Liver (tissue), 9 donors: Measurements from ENCODE around the gene CYP26C1. TPM values are rescaled to one million over a fixed set of nuclear protein-coding genes. Genes with fewer than 3 reads are reported as not detected.
"Not testable (repeated sequence)": the region's sequence is repeated elsewhere in the genome, so short reads cannot be mapped to it uniquely, and the experiment has no call there.

ENCODE experiments used
- DNase-seq: peaks from one replicate; pipeline ENCODE4 v3.0.0-alpha.2; 2017; ENCODE audit warnings: low spot score
- H3K27ac ChIP-seq, 2 donors: one replicate each; pipeline ENCODE4 v1.7.0; 2013; ENCODE audit warnings: inconsistent platforms in 2 of 2, low read length in 2 of 2, control low read depth in 1 of 2, low read depth in 1 of 2, mild to moderate bottlenecking in 1 of 2
- H3K27me3 ChIP-seq, 4 donors: one replicate each; pipeline versions ENCODE4 v1.6.1 to v1.7.0; 2013; ENCODE audit warnings: low read length in 3 of 4, inconsistent platforms in 1 of 4, mild to moderate bottlenecking in 1 of 4, moderate library complexity in 1 of 4; ENCODE audit not compliant: control insufficient read depth in 4 of 4, insufficient read depth in 4 of 4
- H3K36me3 ChIP-seq, 4 donors: one replicate each; pipeline versions ENCODE4 v1.6.1 to v1.7.0; 2013; ENCODE audit warnings: low read length in 3 of 4, mild to moderate bottlenecking in 3 of 4, low read depth in 1 of 4, moderate library complexity in 1 of 4; ENCODE audit not compliant: control insufficient read depth in 4 of 4, insufficient read depth in 3 of 4
- H3K4me1 ChIP-seq, 4 donors: one replicate each; pipeline versions ENCODE4 v1.6.1 to v1.7.0; 2013; ENCODE audit warnings: low read length in 3 of 4, mild to moderate bottlenecking in 3 of 4, moderate library complexity in 1 of 4; ENCODE audit not compliant: control insufficient read depth in 4 of 4, insufficient read depth in 4 of 4
- H3K4me3 ChIP-seq, 3 donors: one replicate each; pipeline versions ENCODE4 v1.6.1 to v1.7.0; 2013; ENCODE audit warnings: low read length in 3 of 3, control low read depth in 1 of 3, low read depth in 1 of 3, mild to moderate bottlenecking in 1 of 3
- H3K9ac ChIP-seq, 2 donors: one replicate each; pipeline ENCODE4 v1.7.0; 2013; ENCODE audit warnings: low read length in 2 of 2, mild to moderate bottlenecking in 2 of 2, moderate library complexity in 2 of 2, control low read depth in 1 of 2, low read depth in 1 of 2
- H3K9me3 ChIP-seq, 4 donors: one replicate each; pipeline versions ENCODE4 v1.6.1 to v1.7.0; 2013; ENCODE audit warnings: low read length in 3 of 4; ENCODE audit not compliant: control insufficient read depth in 4 of 4
- ATF3 ChIP-seq: IDR thresholded peaks from 2 replicates; pipeline ENCODE4 v1.6.1; 2016; ENCODE audit warnings: antibody characterized with exemption
- CTCF ChIP-seq: fragments of 150-350 bp; IDR thresholded peaks from 2 replicates; pipeline ENCODE4 v1.5.1; 2017; ENCODE audit warnings: improper control_type of control experiment, low read depth, low read length; ENCODE audit not compliant: missing input control
- EGR1 ChIP-seq, 2 donors: IDR thresholded peaks; 2 replicates each; pipeline ENCODE4 v1.6.1; 2016 to 2018; ENCODE audit warnings: antibody characterized with exemption in 2 of 2, low read depth in 2 of 2
- FOXA1 ChIP-seq: IDR thresholded peaks from 2 replicates; pipeline ENCODE4 v1.6.1; 2016; ENCODE audit warnings: antibody characterized with exemption
- FOXA2 ChIP-seq: IDR thresholded peaks from 2 replicates; pipeline ENCODE4 v1.6.1; 2016; ENCODE audit warnings: antibody characterized with exemption
- GABPA ChIP-seq, 2 donors: IDR thresholded peaks in 1 of 2; conservative IDR thresholded peaks in 1 of 2; 2 replicates each; pipeline ENCODE4 v1.6.1; 2016; ENCODE audit warnings: antibody characterized with exemption in 2 of 2, mild to moderate bottlenecking in 1 of 2, moderate library complexity in 1 of 2
- HNF4A ChIP-seq, 2 donors: conservative IDR thresholded peaks; 2 replicates each; pipeline ENCODE4 v1.6.1; 2016; ENCODE audit warnings: antibody characterized with exemption in 2 of 2, mild to moderate bottlenecking in 2 of 2
- HNF4G ChIP-seq: IDR thresholded peaks from 2 replicates; pipeline ENCODE4 v1.6.1; 2016; ENCODE audit warnings: antibody characterized with exemption
- JUND ChIP-seq, 2 donors: IDR thresholded peaks; 2 replicates each; pipeline ENCODE4 v1.6.1; 2016; ENCODE audit warnings: antibody characterized with exemption in 2 of 2
- MAX ChIP-seq: IDR thresholded peaks from 2 replicates; pipeline ENCODE4 v1.6.1; 2016; ENCODE audit warnings: antibody characterized with exemption
- NR2F2 ChIP-seq: IDR thresholded peaks from 2 replicates; pipeline ENCODE4 v1.6.1; 2016; ENCODE audit warnings: antibody characterized with exemption
- RAD21 ChIP-seq, 2 donors: IDR thresholded peaks; 2 replicates each; pipeline ENCODE4 v1.6.1; 2016; ENCODE audit warnings: antibody characterized with exemption in 2 of 2, mild to moderate bottlenecking in 2 of 2
- REST ChIP-seq: IDR thresholded peaks from 2 replicates; pipeline ENCODE4 v1.6.1; 2016; ENCODE audit warnings: antibody characterized with exemption, mild to moderate bottlenecking
- RXRA ChIP-seq, 2 donors: IDR thresholded peaks; 2 replicates each; pipeline ENCODE4 v1.6.1; 2017 to 2018; ENCODE audit warnings: antibody characterized with exemption in 2 of 2, mild to moderate bottlenecking in 1 of 2
- SP1 ChIP-seq: IDR thresholded peaks from 2 replicates; pipeline ENCODE4 v1.6.1; 2018; ENCODE audit warnings: antibody characterized with exemption, mild to moderate bottlenecking
- TAF1 ChIP-seq: conservative IDR thresholded peaks from 2 replicates; pipeline ENCODE4 v1.6.1; 2016; ENCODE audit warnings: antibody characterized with exemption, mild to moderate bottlenecking
- YY1 ChIP-seq: IDR thresholded peaks from 2 replicates; pipeline ENCODE4 v1.6.1; 2016; ENCODE audit warnings: antibody characterized with exemption, mild to moderate bottlenecking
- ZBTB33 ChIP-seq: IDR thresholded peaks from 2 replicates; pipeline ENCODE4 v1.6.1; 2016; ENCODE audit warnings: antibody characterized with exemption
- WGBS: extraction: QIAGEN DNeasy Blood & Tissue Kit; methylation state at CpG from one replicate; pipeline ENCODE4 v1.1.7; 2013; 5-methylcytosine and 5-hydroxymethylcytosine counted together
- polyA plus RNA-seq, 2 donors: library from polyadenylated mRNA; stranded (reverse) in 1 of 2; unstranded in 1 of 2; fragments of 200-250 nt in 1 of 2; fragments of >200 nt in 1 of 2; fragmentation: Nextera tagmentation in 1 of 2; extraction: Ambion mirVana in 1 of 2; gene quantifications; one replicate each; pipeline versions ENCODE4 v1.2.1 to v1.2.3, GENCODE V29; 2013 to 2015
- total RNA-seq, 2 donors: library from RNA; depleted of rRNA; stranded (reverse); fragments of >200 nt; gene quantifications; one replicate each; pipeline ENCODE4 v1.2.3, GENCODE V29; 2014
- donor health status: healthy.
- donor health status: healthy.
- donor health status: healthy.
- donor health status: healthy.
- donor health status: healthy.

Gene CYP26C1
- total and polyA plus RNA-seq, 4 donors = 0.09 to 0.25 TPM; not detected in 2

GRCh38 chr10:93101148-93101547 is 40.5 kb downstream of the CYP26C1 start:
- H3K9ac ChIP-seq, H3K9me3 ChIP-seq, H3K4me1 ChIP-seq, H3K27ac ChIP-seq, H3K4me3 ChIP-seq, DNase-seq, H3K27me3 ChIP-seq, H3K36me3 ChIP-seq: not testable (repeated sequence)
- WGBS = 93% methylated on average over 3 of the region's 3 CpGs

- no peak overlapping the region for H3K27ac ChIP-seq
- no peaks in the 10 kb centered on the region for H3K27me3 ChIP-seq
- H3K9me3 ChIP-seq = no peaks in the 10 kb centered on the region
- no peaks in the 10 kb centered on the region for H3K36me3 ChIP-seq
- 82% methylated on average over 1 of the region's 1 CpG for WGBS
- peaks cover 0 to 11% (median 4%) of the 10 kb centered on the region in 4 donors for H3K4me1 ChIP-seq
- DNase-seq = no peak
- no peak overlapping the region for H3K9ac ChIP-seq
- TF ChIP-seq RXRA (IDR thresholded peaks at IDR 0.05) = no peak
- TF ChIP-seq FOXA1 = no peak
- no peak for TF ChIP-seq EGR1 (IDR thresholded peaks at IDR 0.05; ENCODE audit: low read depth in 2 of 2)
- no peak for TF ChIP-seq ATF3
- no peak for TF ChIP-seq YY1
- no peak for TF ChIP-seq CTCF
- no peak for TF ChIP-seq JUND (IDR thresholded peaks at IDR 0.05)
- TF ChIP-seq FOXA2 = no peak
- TF ChIP-seq ZBTB33 = no peak
- no peak for TF ChIP-seq HNF4G
- no peak for TF ChIP-seq GABPA (IDR thresholded peaks at IDR 0.05 in 1 of 2, conservative IDR thresholded peaks at IDR 0.05 in 1 of 2)
- TF ChIP-seq SP1 = no peak
- no peak for TF ChIP-seq REST
- TF ChIP-seq HNF4A (conservative IDR thresholded peaks at IDR 0.05) = no peak
- TF ChIP-seq MAX = no peak
- TF ChIP-seq TAF1 = no peak
- TF ChIP-seq NR2F2 = no peak
- no peak for TF ChIP-seq RAD21 (IDR thresholded peaks at IDR 0.05)
- no peak overlapping the region for H3K4me3 ChIP-seq
Observed at GRCh38 chr10:93103953-93104352, 43.4 kb downstream of the CYP26C1 start.
